Urinary bladder (tissue), 4 donors: Measurements from ENCODE around the gene PCBP1. TPM values are rescaled to one million over a fixed set of nuclear protein-coding genes. Genes with fewer than 3 reads are reported as not detected.
"Not testable (repeated sequence)": the region's sequence is repeated elsewhere in the genome, so short reads cannot be mapped to it uniquely, and the experiment has no call there.

Source experiments
- DNase-seq: peaks from one replicate; pipeline ENCODE4 v3.0.0-alpha.2; 2015; ENCODE audit errors: extremely low spot score
- H3K27ac ChIP-seq: one replicate; pipeline ENCODE4 v1.5.1; 2013; ENCODE audit warnings: low read depth, mild to moderate bottlenecking, moderate library complexity
- H3K36me3 ChIP-seq: one replicate; pipeline ENCODE4 v1.6.1; 2013; ENCODE audit warnings: mild to moderate bottlenecking, moderate library complexity; ENCODE audit not compliant: insufficient read depth
- H3K4me1 ChIP-seq: one replicate; pipeline ENCODE4 v1.6.1; 2013; ENCODE audit warnings: mild to moderate bottlenecking, moderate library complexity; ENCODE audit not compliant: insufficient read depth
- H3K4me3 ChIP-seq: one replicate; pipeline ENCODE4 v1.5.1; 2013; ENCODE audit warnings: low read depth, low read length
- WGBS: extraction: QIAGEN DNeasy Blood & Tissue Kit; methylation state at CpG from one replicate; pipeline ENCODE4 v1.1.7; 2013; 5-methylcytosine and 5-hydroxymethylcytosine counted together
- polyA plus RNA-seq: library from polyadenylated mRNA; stranded (reverse); fragments of 200-250 nt; gene quantifications from one replicate; pipeline ENCODE4 v1.2.3, GENCODE V29; 2013
- total RNA-seq: library from RNA; depleted of rRNA; stranded (reverse); fragments of >200 nt; gene quantifications from one replicate; pipeline ENCODE4 v1.2.3, GENCODE V29; 2014
- donor health status: healthy with polysubstance abuse.
- donor health status: healthy.

PCBP1 gene
- total and polyA plus RNA-seq, 2 donors = 51.8 to 370 TPM

- under 1% methylated on average over 58 of the region's 58 CpGs for WGBS
- Histone ChIP-seq H3K4me3 (peak overlapping the region; percentile 80), H3K4me1 (peaks cover 4% of the 10 kb centered on the region), H3K27ac (peak overlapping the region; percentile 89), H3K36me3 (no peaks in the 10 kb centered on the region)
- no peak for DNase-seq
These were observed 673 bp downstream of the PCBP1 start for GRCh38 chr2:70087702-70088597.

GRCh38 chr2:70088598-70089219, 1.4 kb downstream of the PCBP1 start:
- H3K36me3 ChIP-seq = no peaks in the 10 kb centered on the region
- H3K4me1 ChIP-seq = peaks cover 4% of the 10 kb centered on the region
- no peak for DNase-seq
- peak overlapping the region; percentile 80 for H3K4me3 ChIP-seq
- 2% methylated on average over 8 of the region's 8 CpGs for WGBS
- H3K27ac ChIP-seq = peak overlapping the region; percentile 89

GRCh38 chr2:70089220-70089982, 2.1 kb downstream of the PCBP1 start:
- 14% methylated on average over 11 of the region's 11 CpGs for WGBS
- H3K27ac ChIP-seq = peak overlapping the region; percentile 24
- peak overlapping the region; percentile 80 for H3K4me3 ChIP-seq
- H3K36me3 ChIP-seq = no peaks in the 10 kb centered on the region
- DNase-seq = no peak
- peaks cover 4% of the 10 kb centered on the region for H3K4me1 ChIP-seq

GRCh38 chr2:70089983-70090525, 2.8 kb downstream of the PCBP1 start:
- H3K4me3 ChIP-seq = peak overlapping the region; percentile 80
- WGBS = 60% methylated on average over 6 of the region's 6 CpGs
- H3K36me3 ChIP-seq = no peaks in the 10 kb centered on the region
- no peak for DNase-seq
- peaks cover 2% of the 10 kb centered on the region for H3K4me1 ChIP-seq
- peak overlapping the region; percentile 31 for H3K27ac ChIP-seq

- no peak overlapping the region for H3K27ac ChIP-seq
- no peaks in the 10 kb centered on the region for H3K36me3 ChIP-seq
- WGBS = 94% methylated on average over 4 of the region's 4 CpGs
- no peak for DNase-seq
- H3K4me3 ChIP-seq = no peak overlapping the region
- H3K4me1 ChIP-seq = no peaks in the 10 kb centered on the region
These were observed 3.5 kb downstream of the PCBP1 start for GRCh38 chr2:70090706-70091334.

GRCh38 chr2:70091364-70091763, 4.1 kb downstream of the PCBP1 start:
- Histone ChIP-seq H3K36me3 (no peaks in the 10 kb centered on the region), H3K4me1 (no peaks in the 10 kb centered on the region), H3K27ac (no peak overlapping the region), H3K4me3 (no peak overlapping the region)
- WGBS = 75% methylated on average over 2 of the region's 2 CpGs
- DNase-seq = no peak

GRCh38 chr2:70091816-70092215, 4.5 kb downstream of the PCBP1 start:
- Histone ChIP-seq H3K36me3 (no peaks in the 10 kb centered on the region), H3K27ac (no peak overlapping the region), H3K4me1 (no peaks in the 10 kb centered on the region), H3K4me3 (no peak overlapping the region)
- no peak for DNase-seq
- 86% methylated on average over 7 of the region's 7 CpGs for WGBS

- not testable (repeated sequence) for DNase-seq, H3K27ac ChIP-seq, H3K36me3 ChIP-seq, H3K4me1 ChIP-seq, H3K4me3 ChIP-seq
- 96% methylated on average over 12 of the region's 12 CpGs for WGBS
These were observed 5.4 kb downstream of the PCBP1 start for GRCh38 chr2:70092576-70093243.

GRCh38 chr2:70094171-70094977, 7.1 kb downstream of the PCBP1 start:
- no peak for DNase-seq
- H3K36me3 ChIP-seq = no peaks in the 10 kb centered on the region
- 84% methylated on average over 5 of the region's 5 CpGs for WGBS
- no peaks in the 10 kb centered on the region for H3K4me1 ChIP-seq
- H3K4me3 ChIP-seq = no peak overlapping the region
- H3K27ac ChIP-seq = peak overlapping the region; percentile 90

GRCh38 chr2:70094978-70095719, 7.9 kb downstream of the PCBP1 start:
- no peak overlapping the region for H3K4me3 ChIP-seq
- 37% methylated on average over 5 of the region's 5 CpGs for WGBS
- peak; percentile 71 for DNase-seq
- no peaks in the 10 kb centered on the region for H3K4me1 ChIP-seq
- peak overlapping the region; percentile 92 for H3K27ac ChIP-seq
- H3K36me3 ChIP-seq = no peaks in the 10 kb centered on the region

GRCh38 chr2:70095720-70096670, 8.7 kb downstream of the PCBP1 start:
- 89% methylated on average over 16 of the region's 16 CpGs for WGBS
- Histone ChIP-seq H3K36me3 (no peaks in the 10 kb centered on the region), H3K4me1 (no peaks in the 10 kb centered on the region), H3K4me3 (no peak overlapping the region), H3K27ac (peak overlapping the region; percentile 92)
- DNase-seq = no peak
